Measurements from ENCODE around the gene EIF4E1B. TPM values are rescaled to one million over a fixed set of nuclear protein-coding genes. Genes with fewer than 3 reads are reported as not detected.
A peak's percentile ranks its signal among the peaks of the same experiment; 100 is the strongest.

EIF4E1B gene
- total RNA-seq, 4 donors from 2014 or later: not detected

- Histone ChIP-seq H3K4me3 (no peak overlapping the region), H3K4me1 (peaks cover 0 to 29% (median 17%) of the 10 kb centered on the region in 4 donors), H3K27me3 (peaks cover 0 to 32% of the 10 kb centered on the region in 2 donors), H3K9me3 (no peaks in the 10 kb centered on the region), H3K27ac (no peak overlapping the region), H3K36me3 (peaks cover 0 to 19% (median 0%) of the 10 kb centered on the region in 3 donors)
- DNase-seq (ENCODE audit: low spot score in 2 of 2): peak; percentile 20 to 33
- no peak for TF ChIP-seq POLR2A (IDR thresholded peaks at IDR 0.05)
- TF ChIP-seq, protein P1, sequence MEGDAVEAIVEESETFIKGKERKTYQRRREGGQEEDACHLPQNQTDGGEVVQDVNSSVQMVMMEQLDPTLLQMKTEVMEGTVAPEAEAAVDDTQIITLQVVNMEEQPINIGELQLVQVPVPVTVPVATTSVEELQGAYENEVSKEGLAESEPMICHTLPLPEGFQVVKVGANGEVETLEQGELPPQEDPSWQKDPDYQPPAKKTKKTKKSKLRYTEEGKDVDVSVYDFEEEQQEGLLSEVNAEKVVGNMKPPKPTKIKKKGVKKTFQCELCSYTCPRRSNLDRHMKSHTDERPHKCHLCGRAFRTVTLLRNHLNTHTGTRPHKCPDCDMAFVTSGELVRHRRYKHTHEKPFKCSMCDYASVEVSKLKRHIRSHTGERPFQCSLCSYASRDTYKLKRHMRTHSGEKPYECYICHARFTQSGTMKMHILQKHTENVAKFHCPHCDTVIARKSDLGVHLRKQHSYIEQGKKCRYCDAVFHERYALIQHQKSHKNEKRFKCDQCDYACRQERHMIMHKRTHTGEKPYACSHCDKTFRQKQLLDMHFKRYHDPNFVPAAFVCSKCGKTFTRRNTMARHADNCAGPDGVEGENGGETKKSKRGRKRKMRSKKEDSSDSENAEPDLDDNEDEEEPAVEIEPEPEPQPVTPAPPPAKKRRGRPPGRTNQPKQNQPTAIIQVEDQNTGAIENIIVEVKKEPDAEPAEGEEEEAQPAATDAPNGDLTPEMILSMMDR (IDR thresholded peaks at IDR 0.05): peak; percentile 86 to 99 (median 96)
- TF ChIP-seq EP300 (IDR thresholded peaks at IDR 0.05): no peak
- 51 to 69% methylated on average over 19 to 29 of the region's 33 CpGs for WGBS, 2 donors
Measured at GRCh38 chr5:176660860-176661641, 30.6 kb downstream of the EIF4E1B start.

DNA sequence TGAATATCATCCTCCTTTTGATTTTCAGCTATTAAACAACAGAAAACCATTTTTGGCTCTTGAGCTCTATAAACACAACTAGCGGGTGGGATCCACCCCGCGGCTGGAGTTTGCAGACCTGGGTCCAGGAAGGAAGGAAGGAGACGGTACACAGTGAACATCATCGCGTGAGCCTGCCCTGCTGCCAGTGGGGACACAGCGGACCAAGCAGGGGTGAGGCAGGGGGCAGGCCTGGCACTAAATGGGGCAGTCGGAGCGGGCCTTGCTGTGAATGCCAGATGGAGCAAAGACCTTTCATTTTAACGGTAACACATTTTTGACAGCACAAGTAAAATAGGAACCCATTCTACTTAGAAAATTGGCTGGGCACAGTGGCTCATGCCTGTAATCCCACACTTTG, 31.2 kb downstream of the EIF4E1B start:
- Histone ChIP-seq H3K4me1 (peaks cover 0 to 29% (median 17%) of the 10 kb centered on the region in 4 donors), H3K27ac (no peak overlapping the region), H3K4me3 (no peak overlapping the region), H3K27me3 (peaks cover 0 to 32% of the 10 kb centered on the region in 2 donors), H3K36me3 (peaks cover 0 to 13% (median 0%) of the 10 kb centered on the region in 3 donors), H3K9me3 (no peaks in the 10 kb centered on the region)
- DNase-seq (ENCODE audit: low spot score in 2 of 2): no peak
- WGBS, 2 donors: 86 to 88% methylated on average over 10 of the region's 10 CpGs
- TF ChIP-seq, protein P1 (IDR thresholded peaks at IDR 0.05): no peak
- TF ChIP-seq POLR2A (IDR thresholded peaks at IDR 0.05): no peak
- no peak for TF ChIP-seq EP300 (IDR thresholded peaks at IDR 0.05)

- WGBS, 2 donors: 73 to 75% methylated on average over 16 to 20 of the region's 21 CpGs
- DNase-seq (ENCODE audit: low spot score in 2 of 2): no peak
- TF ChIP-seq POLR2A (IDR thresholded peaks at IDR 0.05) (no peak), EP300 (IDR thresholded peaks at IDR 0.05) (no peak)
- TF ChIP-seq, protein P1 (IDR thresholded peaks at IDR 0.05): no peak
- Histone ChIP-seq H3K27ac (no peak overlapping the region), H3K9me3 (no peaks in the 10 kb centered on the region), H3K4me3 (no peak overlapping the region), H3K4me1 (peaks cover 0 to 26% (median 17%) of the 10 kb centered on the region in 4 donors), H3K27me3 (peaks cover 0 to 32% of the 10 kb centered on the region in 2 donors), H3K36me3 (peaks cover 0 to 3% (median 0%) of the 10 kb centered on the region in 3 donors)
Measured at GRCh38 chr5:176662371-176663333, 32.2 kb downstream of the EIF4E1B start.

GRCh38 chr5:176663566-176663965, 33.1 kb downstream of the EIF4E1B start:
- no peaks in the 10 kb centered on the region for H3K36me3 ChIP-seq
- no peak overlapping the region for H3K27ac ChIP-seq
- TF ChIP-seq, protein P1 (IDR thresholded peaks at IDR 0.05): no peak
- no peak for TF ChIP-seq EP300 (IDR thresholded peaks at IDR 0.05)
- TF ChIP-seq POLR2A (IDR thresholded peaks at IDR 0.05): no peak
- H3K4me3 ChIP-seq: no peak overlapping the region
- no peak for DNase-seq (ENCODE audit: low spot score in 2 of 2)
- no peaks in the 10 kb centered on the region for H3K9me3 ChIP-seq
- WGBS, 2 donors: 82% methylated on average over 10 of the region's 10 CpGs
- peaks cover 0 to 32% of the 10 kb centered on the region in 2 donors for H3K27me3 ChIP-seq
- H3K4me1 ChIP-seq: peaks cover 0 to 17% (median 10%) of the 10 kb centered on the region in 4 donors

Measured in tibial nerve (tissue), 4 donors.